Glutamatergic neuron (in vitro differentiated cells): ENCODE data around the gene TRPV3. TPM values are rescaled to one million over a fixed set of nuclear protein-coding genes. Genes with fewer than 3 reads are reported as not detected.

ENCODE experiments used
- DNase-seq: peaks from one replicate; pipeline ENCODE4 v3.0.0; 2022
- H3K27ac Mint-ChIP-seq: one replicate; pipeline ENCODE4 v1.8.0; 2020; ENCODE audit warnings: mild to moderate bottlenecking, mixed read lengths, inconsistent platforms; ENCODE audit not compliant: unreplicated experiment
- H3K27me3 Mint-ChIP-seq: one replicate; pipeline ENCODE4 v1.8.0; 2020; ENCODE audit warnings: mild to moderate bottlenecking, moderate library complexity, mixed read lengths, inconsistent platforms; ENCODE audit not compliant: unreplicated experiment
- H3K36me3 Mint-ChIP-seq: one replicate; pipeline ENCODE4 v1.8.0; 2020; ENCODE audit warnings: mild to moderate bottlenecking, mixed read lengths, inconsistent platforms; ENCODE audit not compliant: unreplicated experiment
- H3K4me1 Mint-ChIP-seq: one replicate; pipeline ENCODE4 v1.8.0; 2020; ENCODE audit warnings: mild to moderate bottlenecking, low read depth, mixed read lengths, inconsistent platforms; ENCODE audit not compliant: unreplicated experiment
- H3K4me3 Mint-ChIP-seq: one replicate; pipeline ENCODE4 v1.8.0; 2020; ENCODE audit warnings: mild to moderate bottlenecking, mixed read lengths, inconsistent platforms; ENCODE audit not compliant: unreplicated experiment
- H3K9me3 Mint-ChIP-seq: one replicate; pipeline ENCODE4 v1.8.0; 2020; ENCODE audit warnings: mild to moderate bottlenecking, moderate library complexity, mixed read lengths, inconsistent platforms; ENCODE audit not compliant: unreplicated experiment
- CTCF ChIP-seq: fragments of 200-600 bp; sonication (generic); IDR thresholded peaks from one replicate; pipeline ENCODE4 v1.5.0; 2021; ENCODE audit not compliant: partially characterized antibody, unreplicated experiment
- total RNA-seq: library from RNA; stranded (reverse); fragmentation: NEBNext Ultra II Directional; extraction: Animal tissue kit (Norgen Biotek cat#: 25700); gene quantifications from one replicate; pipeline ENCODE4 v1.2.1, GENCODE V29; 2021; ENCODE audit not compliant: unreplicated experiment

Gene TRPV3
- total RNA-seq, 1 donor from 2014 or later, result 0.74 TPM

- DNase-seq, result no peak
- no peak for TF ChIP-seq CTCF
- peaks cover 1% of the 10 kb centered on the region for H3K27me3 Mint-ChIP-seq
- H3K27ac Mint-ChIP-seq, result no peak overlapping the region
- H3K4me3 Mint-ChIP-seq, result no peak overlapping the region
- H3K9me3 Mint-ChIP-seq, result peaks cover 3% of the 10 kb centered on the region
- H3K4me1 Mint-ChIP-seq, result peaks cover 2% of the 10 kb centered on the region
- H3K36me3 Mint-ChIP-seq, result peaks cover 13% of the 10 kb centered on the region
Measured at GRCh38 chr17:3503285-3503684, 54.3 kb downstream of the TRPV3 start.

- peaks cover under 1% of the 10 kb centered on the region for H3K27me3 Mint-ChIP-seq
- H3K36me3 Mint-ChIP-seq, result peaks cover 13% of the 10 kb centered on the region
- peaks cover 2% of the 10 kb centered on the region for H3K4me1 Mint-ChIP-seq
- peaks cover 3% of the 10 kb centered on the region for H3K9me3 Mint-ChIP-seq
- no peak for TF ChIP-seq CTCF
- no peak overlapping the region for H3K4me3 Mint-ChIP-seq
- DNase-seq, result no peak
- H3K27ac Mint-ChIP-seq, result no peak overlapping the region
Measured at GRCh38 chr17:3502466-3502865, 55.1 kb downstream of the TRPV3 start.

- DNase-seq, result no peak
- Mint-ChIP-seq H3K9me3 (peaks cover 3% of the 10 kb centered on the region), H3K4me3 (no peak overlapping the region), H3K4me1 (peaks cover 2% of the 10 kb centered on the region), H3K27me3 (peaks cover under 1% of the 10 kb centered on the region), H3K27ac (no peak overlapping the region), H3K36me3 (peaks cover 13% of the 10 kb centered on the region)
- TF ChIP-seq CTCF, result no peak
Measured at GRCh38 chr17:3501344-3501743, 56.3 kb downstream of the TRPV3 start.

DNA sequence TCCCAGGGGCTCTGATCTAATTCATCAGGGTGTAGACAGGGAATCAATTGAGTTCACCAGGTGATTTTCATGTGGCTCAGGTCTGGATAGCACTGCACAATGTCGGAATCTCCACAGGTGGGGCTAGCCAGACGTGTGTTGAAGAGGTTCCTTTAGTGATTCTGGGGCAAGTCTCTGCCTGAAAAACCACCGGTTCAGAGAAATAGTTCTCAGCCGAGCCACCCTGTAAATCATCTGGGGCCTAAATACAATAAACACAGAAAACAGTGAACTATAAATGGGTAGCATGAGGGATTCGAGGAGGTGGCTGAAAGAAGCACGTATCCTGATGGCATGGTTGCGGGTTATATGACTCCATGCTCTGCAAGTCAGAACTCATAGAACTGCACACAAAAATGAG, 60.5 kb downstream of the TRPV3 start:
- no peak for TF ChIP-seq CTCF
- Mint-ChIP-seq H3K4me1 (no peaks in the 10 kb centered on the region), H3K9me3 (peaks cover 3% of the 10 kb centered on the region), H3K4me3 (no peak overlapping the region), H3K36me3 (peaks cover 9% of the 10 kb centered on the region), H3K27ac (no peak overlapping the region), H3K27me3 (peaks cover 1% of the 10 kb centered on the region)
- DNase-seq, result no peak

- Mint-ChIP-seq H3K27ac (no peak overlapping the region), H3K27me3 (no peaks in the 10 kb centered on the region), H3K36me3 (no peaks in the 10 kb centered on the region), H3K9me3 (no peaks in the 10 kb centered on the region), H3K4me3 (no peak overlapping the region), H3K4me1 (no peaks in the 10 kb centered on the region)
- no peak for TF ChIP-seq CTCF
- DNase-seq, result no peak
Measured at GRCh38 chr17:3485481-3486068, 72.0 kb downstream of the TRPV3 start.
